Mucosa of rectum (tissue), 2 donors: ENCODE measurements around the gene GNL3L.
"Not testable (repeated sequence)": the region's sequence is repeated elsewhere in the genome, so short reads cannot be mapped to it uniquely, and the experiment has no call there.

Source experiments
- H3K27ac ChIP-seq, 2 donors: one replicate each; pipeline ENCODE4 v1.7.0; 2013; ENCODE audit warnings: inconsistent platforms in 2 of 2, low read depth in 2 of 2, low read length in 2 of 2
- H3K27me3 ChIP-seq, 2 donors: one replicate each; pipeline ENCODE4 v1.7.0; 2013; ENCODE audit warnings: low read length in 2 of 2; ENCODE audit not compliant: control insufficient read depth in 2 of 2, insufficient read depth in 2 of 2
- H3K36me3 ChIP-seq, 2 donors: one replicate each; pipeline ENCODE4 v1.7.0; 2013; ENCODE audit warnings: low read length in 2 of 2; ENCODE audit not compliant: control insufficient read depth in 2 of 2, insufficient read depth in 2 of 2
- H3K4me1 ChIP-seq, 2 donors: one replicate each; pipeline ENCODE4 v1.7.0; 2013; ENCODE audit warnings: low read length in 2 of 2, mild to moderate bottlenecking in 1 of 2; ENCODE audit not compliant: control insufficient read depth in 2 of 2, insufficient read depth in 2 of 2
- H3K4me3 ChIP-seq, 2 donors: one replicate each; pipeline ENCODE4 v1.7.0; 2013; ENCODE audit warnings: low read length in 2 of 2
- H3K9ac ChIP-seq, 2 donors: one replicate each; pipeline ENCODE4 v1.7.0; 2013; ENCODE audit warnings: low read length in 2 of 2, low read depth in 1 of 2, mild to moderate bottlenecking in 1 of 2
- H3K9me3 ChIP-seq, 2 donors: one replicate each; pipeline ENCODE4 v1.7.0; 2013; ENCODE audit warnings: low read length in 2 of 2; ENCODE audit not compliant: control insufficient read depth in 2 of 2
- donor health status: healthy.
- donor health status: Normal muscosa, but diverticular disease.

The GNL3L gene, protein sequence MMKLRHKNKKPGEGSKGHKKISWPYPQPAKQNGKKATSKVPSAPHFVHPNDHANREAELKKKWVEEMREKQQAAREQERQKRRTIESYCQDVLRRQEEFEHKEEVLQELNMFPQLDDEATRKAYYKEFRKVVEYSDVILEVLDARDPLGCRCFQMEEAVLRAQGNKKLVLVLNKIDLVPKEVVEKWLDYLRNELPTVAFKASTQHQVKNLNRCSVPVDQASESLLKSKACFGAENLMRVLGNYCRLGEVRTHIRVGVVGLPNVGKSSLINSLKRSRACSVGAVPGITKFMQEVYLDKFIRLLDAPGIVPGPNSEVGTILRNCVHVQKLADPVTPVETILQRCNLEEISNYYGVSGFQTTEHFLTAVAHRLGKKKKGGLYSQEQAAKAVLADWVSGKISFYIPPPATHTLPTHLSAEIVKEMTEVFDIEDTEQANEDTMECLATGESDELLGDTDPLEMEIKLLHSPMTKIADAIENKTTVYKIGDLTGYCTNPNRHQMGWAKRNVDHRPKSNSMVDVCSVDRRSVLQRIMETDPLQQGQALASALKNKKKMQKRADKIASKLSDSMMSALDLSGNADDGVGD

DNA sequence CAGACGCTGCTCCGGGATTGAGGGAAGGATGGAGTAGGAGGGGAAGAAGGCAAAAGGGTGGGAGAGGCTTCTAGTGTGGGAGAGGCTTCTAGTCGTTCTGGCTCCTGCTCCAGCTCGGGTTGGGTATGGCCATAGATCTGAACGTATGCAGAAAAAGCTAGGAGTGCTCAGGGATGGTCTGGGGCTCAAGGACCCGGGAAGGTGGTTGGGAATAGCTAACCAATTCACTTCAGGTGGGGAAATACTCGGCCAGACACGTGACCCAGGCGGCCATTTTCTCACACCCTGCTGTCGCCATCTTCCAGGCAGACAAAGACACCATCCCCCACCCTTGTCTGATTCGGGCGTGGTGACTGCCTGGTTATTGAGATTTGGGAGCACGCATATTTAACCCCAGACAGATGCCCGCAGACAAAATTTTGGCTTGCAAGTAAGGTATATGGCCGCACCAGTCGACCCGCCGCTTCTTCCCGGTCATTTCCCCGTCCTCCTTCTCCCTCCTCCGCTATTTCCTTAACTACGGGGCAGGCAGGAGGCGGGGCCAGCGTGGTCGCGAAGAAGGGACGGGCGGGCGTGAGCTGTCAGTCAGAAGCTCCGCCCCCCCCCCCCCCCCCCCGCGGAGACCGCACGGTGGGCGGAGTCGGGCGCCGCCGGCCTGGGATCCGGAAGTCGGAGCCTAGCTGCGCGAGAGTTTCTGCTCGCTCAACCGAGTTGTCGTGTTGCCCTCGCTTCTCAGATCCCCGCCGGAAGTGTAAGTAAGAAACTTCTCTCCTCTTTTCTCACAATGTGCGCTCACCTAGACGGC lies at the start of gene GNL3L:
TSS of gene GNL3L (plus strand) at position 668 of the 805 bp plus-strand sequence. CDS start 2,348 bp downstream, outside the sequence.
- no peaks in the 10 kb centered on the region for H3K9me3 ChIP-seq
- peak within 1 kb of the TSS; percentile 83 to 84 for H3K9ac ChIP-seq
- H3K27me3 ChIP-seq: no peaks in the 10 kb centered on the region

DNA sequence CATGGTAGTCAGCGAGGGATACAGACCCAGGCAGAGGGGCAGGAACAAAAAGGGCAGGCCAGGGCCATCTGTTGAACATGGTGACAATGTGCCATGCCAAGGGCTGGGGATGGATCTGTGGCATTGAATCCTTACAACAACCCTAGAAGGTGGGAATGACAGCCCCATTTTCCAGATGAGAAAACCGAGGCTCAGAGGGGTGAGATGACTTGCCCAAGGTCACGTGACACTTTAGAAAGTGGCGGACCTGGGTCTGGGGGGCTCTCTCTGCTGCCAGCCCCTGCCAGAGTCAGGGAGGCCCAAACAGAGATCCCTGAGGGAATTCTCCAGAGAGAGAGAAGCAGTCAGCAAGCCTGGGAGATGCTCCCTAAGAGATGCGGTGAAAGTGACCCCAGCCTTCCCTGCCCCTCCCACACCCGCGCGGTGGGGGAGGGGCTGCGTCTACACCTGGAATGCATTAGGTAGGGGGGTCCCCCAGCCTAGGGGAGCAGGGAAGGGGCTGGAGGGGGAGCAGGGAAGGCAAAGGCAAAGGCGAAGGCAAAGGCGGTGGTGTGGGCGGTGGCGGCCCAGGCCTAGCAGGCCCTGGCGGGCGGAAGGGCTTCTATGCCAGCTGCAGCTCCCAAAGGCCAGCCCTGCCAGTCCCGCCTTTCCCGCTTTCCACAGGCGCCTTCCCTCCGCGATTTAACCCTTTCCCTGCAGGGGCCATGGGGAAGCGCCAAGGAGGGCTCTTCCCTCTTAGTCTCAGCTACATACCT lies 47.0 kb upstream of the GNL3L start:
- Histone ChIP-seq H3K27me3 (no peaks in the 10 kb centered on the region), H3K4me3 (peak overlapping the region in 1 of 2 donors; percentile 23), H3K9ac (peak overlapping the region; percentile 34 to 48)

More for the DNA sequence above, at the start of gene GNL3L:
- Histone ChIP-seq H3K36me3 (no peaks in the 10 kb centered on the region), H3K4me1 (peaks cover 3 to 6% of the 10 kb centered on the region in 2 donors), H3K4me3 (peak within 1 kb of the TSS; percentile 77 to 97), H3K27ac (peak within 1 kb of the TSS; percentile 75 to 89)

DNA sequence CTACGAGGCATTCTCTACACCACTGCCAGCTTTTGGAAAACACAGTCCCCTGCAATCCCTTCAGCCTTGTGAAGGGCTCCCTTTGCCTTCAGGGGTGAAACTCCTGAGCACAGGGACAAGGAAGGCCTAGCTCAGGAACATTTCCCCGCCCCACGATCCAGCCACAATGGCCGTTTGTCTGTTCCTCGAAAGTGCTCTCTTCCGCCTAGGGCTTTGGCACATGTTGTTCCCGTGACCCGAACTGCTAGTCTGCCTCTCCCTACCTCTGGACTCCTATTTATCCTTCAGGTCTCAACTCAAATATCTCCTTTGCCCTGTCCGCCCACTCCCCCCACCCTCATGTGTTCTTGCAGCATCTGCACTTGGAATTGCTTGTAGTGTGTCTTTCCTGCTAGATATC lies 46.1 kb upstream of the GNL3L start:
- Histone ChIP-seq H3K27ac (peak overlapping the region in 1 of 2 donors; percentile 15), H3K36me3 (no peaks in the 10 kb centered on the region), H3K4me1 (peaks cover 7 to 18% of the 10 kb centered on the region in 2 donors), H3K4me3 (no peak overlapping the region), H3K9me3 (no peaks in the 10 kb centered on the region), H3K9ac (no peak overlapping the region), H3K27me3 (no peaks in the 10 kb centered on the region)

More for the DNA sequence above, 47.0 kb upstream of the GNL3L start:
- peaks cover 7 to 18% of the 10 kb centered on the region in 2 donors for H3K4me1 ChIP-seq
- peak overlapping the region; percentile 56 to 61 for H3K27ac ChIP-seq
- no peaks in the 10 kb centered on the region for H3K9me3 ChIP-seq
- no peaks in the 10 kb centered on the region for H3K36me3 ChIP-seq

DNA sequence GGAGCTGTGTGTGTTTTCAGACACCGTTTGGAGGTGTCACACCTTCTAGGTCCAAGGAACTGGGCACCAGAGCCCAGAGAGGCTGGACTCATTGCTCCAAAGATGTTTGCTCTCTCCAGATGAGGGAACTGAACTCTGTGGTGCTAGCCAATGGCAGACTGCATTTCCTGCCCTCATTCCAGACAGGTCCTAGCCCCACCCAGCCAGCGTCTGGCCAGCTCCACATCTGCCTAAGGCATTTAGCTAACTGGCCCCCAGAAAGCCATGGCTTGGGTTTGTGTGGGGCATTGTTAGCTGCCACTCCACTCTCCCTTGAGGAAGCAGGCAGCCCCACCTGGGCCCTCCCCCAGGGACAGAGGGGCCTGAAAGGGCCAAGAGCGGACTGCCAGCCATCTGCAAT lies 45.4 kb upstream of the GNL3L start:
- H3K9me3 ChIP-seq: no peaks in the 10 kb centered on the region
- H3K4me3 ChIP-seq: no peak overlapping the region
- H3K27me3 ChIP-seq: no peaks in the 10 kb centered on the region
- H3K27ac ChIP-seq: no peak overlapping the region
- no peak overlapping the region for H3K9ac ChIP-seq
- no peaks in the 10 kb centered on the region for H3K36me3 ChIP-seq
- peaks cover 5 to 18% of the 10 kb centered on the region in 2 donors for H3K4me1 ChIP-seq

DNA sequence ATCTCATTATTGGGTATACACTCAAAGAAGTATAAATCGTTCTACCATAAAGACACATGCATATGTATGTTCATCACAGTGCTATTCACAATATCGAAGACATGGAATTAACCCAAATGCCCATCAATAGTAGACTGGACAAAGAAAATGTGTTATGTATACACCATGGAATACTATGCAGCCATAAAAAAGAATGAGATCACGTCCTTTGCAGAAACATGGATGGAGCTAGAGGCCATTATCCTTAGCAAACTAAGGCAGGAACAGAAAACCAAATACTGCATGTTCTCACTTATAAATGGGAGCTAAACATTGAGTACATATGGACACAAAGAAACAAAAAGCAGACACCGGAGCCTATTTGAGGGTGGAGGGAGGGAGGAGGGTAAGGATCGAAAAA lies 40.2 kb upstream of the GNL3L start:
- H3K36me3 ChIP-seq, H3K9ac ChIP-seq, H3K27me3 ChIP-seq, H3K4me3 ChIP-seq, H3K9me3 ChIP-seq, H3K27ac ChIP-seq, H3K4me1 ChIP-seq: not testable (repeated sequence)

DNA sequence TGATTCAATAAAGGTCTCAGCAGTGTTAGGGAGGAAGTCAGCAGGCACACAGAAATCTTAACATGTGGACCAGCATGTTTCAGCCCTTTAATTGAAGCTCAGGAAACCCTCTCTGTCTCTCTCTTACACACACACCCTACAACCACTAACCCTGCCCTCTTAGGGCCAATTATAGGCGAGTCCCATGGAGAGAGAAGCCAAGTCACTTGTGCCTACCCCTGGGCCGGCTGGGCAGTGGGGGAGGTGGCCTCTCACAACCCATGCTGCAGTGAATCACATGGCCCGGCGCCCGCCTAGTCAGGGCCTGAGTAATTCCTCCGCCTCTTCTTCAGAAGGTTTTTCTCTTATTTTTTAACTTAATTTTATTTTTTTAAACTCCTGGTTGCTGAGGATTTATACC lies 37.7 kb upstream of the GNL3L start:
- Histone ChIP-seq H3K4me3 (no peak overlapping the region), H3K4me1 (no peaks in the 10 kb centered on the region), H3K9me3 (no peaks in the 10 kb centered on the region), H3K36me3 (no peaks in the 10 kb centered on the region), H3K27ac (no peak overlapping the region), H3K27me3 (peaks cover 0 to 6% of the 10 kb centered on the region in 2 donors), H3K9ac (no peak overlapping the region)

DNA sequence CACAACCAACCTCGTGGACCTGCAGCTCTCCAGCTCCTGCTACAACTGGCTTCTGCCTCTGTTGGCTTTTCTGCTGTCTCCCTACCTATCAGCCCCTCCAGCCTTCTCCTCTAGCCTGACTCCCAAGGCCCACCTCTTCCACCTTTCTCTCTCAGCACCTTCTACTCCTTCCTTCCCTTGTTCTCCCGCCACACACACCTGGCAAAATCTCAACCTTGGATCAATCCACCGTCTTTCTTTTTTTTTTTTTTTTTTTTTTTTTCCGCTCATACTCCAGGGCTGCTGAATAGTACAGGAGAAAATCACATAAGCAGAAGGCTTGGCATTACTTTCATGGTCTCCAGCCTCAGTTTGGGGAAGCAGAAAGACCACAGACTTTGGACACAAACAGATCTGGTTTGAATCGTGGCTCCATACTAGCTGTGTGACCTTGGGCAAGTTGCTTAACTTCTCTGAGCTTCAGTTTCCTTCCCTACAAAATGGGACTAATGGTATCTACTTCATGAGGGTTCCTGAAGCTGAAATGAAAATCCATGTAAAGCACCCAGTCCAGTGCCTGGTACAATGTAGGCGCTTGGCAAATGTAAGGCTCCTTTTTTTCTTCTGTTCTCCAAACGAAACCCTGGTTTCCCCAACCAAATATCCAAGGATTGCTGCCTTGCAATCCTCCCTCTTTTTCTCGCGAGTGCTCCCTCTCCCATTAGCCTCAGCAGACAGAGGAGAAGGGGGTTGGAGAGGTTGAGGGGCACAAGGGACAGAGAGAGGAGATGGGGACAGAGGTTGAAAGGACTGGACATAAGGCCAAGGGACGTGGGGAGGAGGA lies 35.6 kb upstream of the GNL3L start:
- peaks cover 0 to 6% of the 10 kb centered on the region in 2 donors for H3K27me3 ChIP-seq
- H3K27ac ChIP-seq: no peak overlapping the region
- no peaks in the 10 kb centered on the region for H3K4me1 ChIP-seq
- peak overlapping the region; percentile 56 to 62 for H3K4me3 ChIP-seq
- H3K36me3 ChIP-seq: no peaks in the 10 kb centered on the region
- peak overlapping the region; percentile 15 to 59 for H3K9ac ChIP-seq
- no peaks in the 10 kb centered on the region for H3K9me3 ChIP-seq

DNA sequence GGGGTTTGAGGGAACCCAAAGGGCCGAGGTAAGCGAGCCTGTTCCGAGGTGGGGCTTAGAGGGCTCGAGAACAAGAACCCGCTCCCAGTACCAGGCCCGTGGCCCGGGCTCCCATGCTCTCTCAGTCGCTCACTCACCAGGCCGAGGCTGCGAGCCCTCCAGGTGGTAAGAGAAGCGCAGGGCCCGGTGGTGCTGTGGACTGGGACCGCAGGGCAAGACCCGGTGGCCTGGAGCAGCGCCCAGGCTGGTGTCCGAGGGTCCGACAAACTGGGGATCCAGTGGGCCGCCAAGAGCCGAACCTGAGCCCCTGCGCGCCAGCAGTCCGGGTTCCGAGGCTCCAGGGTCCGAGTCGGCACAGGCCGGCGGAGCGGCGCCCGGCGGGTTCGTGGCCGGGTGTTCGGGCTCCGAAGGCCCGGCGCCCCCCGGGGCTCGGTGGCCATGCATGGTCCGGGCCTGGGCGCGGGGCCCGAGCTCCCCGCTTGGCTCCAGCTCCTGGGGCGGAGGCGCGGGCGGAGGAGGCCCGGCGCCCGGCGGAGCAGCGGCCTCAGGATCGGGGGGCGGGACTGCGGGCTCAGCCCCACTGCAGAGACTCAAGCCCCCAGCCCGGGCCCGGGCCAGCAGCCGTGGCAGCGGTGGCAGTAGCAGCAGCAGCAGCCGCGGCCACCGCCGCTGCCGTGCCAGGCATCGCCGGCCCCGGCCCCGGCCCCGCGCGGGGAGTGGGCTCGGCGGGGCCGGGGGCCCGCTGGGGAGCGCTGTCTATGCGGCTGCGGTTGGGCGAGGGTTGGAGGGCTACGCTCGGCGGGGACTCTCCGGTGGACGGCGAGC lies 34.8 kb upstream of the GNL3L start:
- no peaks in the 10 kb centered on the region for H3K9me3 ChIP-seq
- peaks cover 0 to 6% of the 10 kb centered on the region in 2 donors for H3K27me3 ChIP-seq
- H3K4me1 ChIP-seq: no peaks in the 10 kb centered on the region
- H3K9ac ChIP-seq: peak overlapping the region; percentile 15 to 59
- no peak overlapping the region for H3K27ac ChIP-seq
- H3K36me3 ChIP-seq: no peaks in the 10 kb centered on the region
- peak overlapping the region; percentile 56 to 62 for H3K4me3 ChIP-seq
